NCI-H1694 (cell line): ENCODE results near the gene CCR4.
"Not testable (repeated sequence)": the region's sequence is repeated elsewhere in the genome, so short reads cannot be mapped to it uniquely, and the experiment has no call there.

Source experiments
- DNase-seq: peaks from one replicate; lab custom pipeline; 2025; lab: John Stamatoyannopoulos, UW

Gene CCR4

GRCh38 chr3:32952369-32953077 lies 1.1 kb downstream of the CCR4 start:
- no peak for DNase-seq

GRCh38 chr3:32954506-32954905 lies 3.1 kb downstream of the CCR4 start:
- no peak for DNase-seq

- no peak for DNase-seq
Measured at GRCh38 chr3:32956750-32957570, 5.5 kb downstream of the CCR4 start.

- DNase-seq: no peak
Measured at GRCh38 chr3:32958509-32958908, 7.1 kb downstream of the CCR4 start.

- DNase-seq: no peak
Measured at GRCh38 chr3:32959371-32959770, 7.9 kb downstream of the CCR4 start.

- DNase-seq: no peak
Measured at GRCh38 chr3:32960404-32961170, 9.1 kb downstream of the CCR4 start.

- no peak for DNase-seq
Measured at GRCh38 chr3:32961189-32961715, 9.8 kb downstream of the CCR4 start.

GRCh38 chr3:32963871-32964270 lies 12.4 kb downstream of the CCR4 start:
- no peak for DNase-seq

GRCh38 chr3:32964781-32965180 lies 13.3 kb downstream of the CCR4 start:
- not testable (repeated sequence) for DNase-seq

GRCh38 chr3:32965617-32966213 lies 14.3 kb downstream of the CCR4 start:
- not testable (repeated sequence) for DNase-seq

GRCh38 chr3:32966627-32967026 lies 15.2 kb downstream of the CCR4 start:
- DNase-seq: not testable (repeated sequence)

- DNase-seq: no peak
Measured at GRCh38 chr3:32968166-32968919, 16.9 kb downstream of the CCR4 start.

- no peak for DNase-seq
Measured at GRCh38 chr3:32968920-32969389, 17.5 kb downstream of the CCR4 start.

- DNase-seq: no peak
Measured at GRCh38 chr3:32969656-32970055, 18.2 kb downstream of the CCR4 start.

GRCh38 chr3:32971291-32971690 lies 19.8 kb downstream of the CCR4 start:
- not testable (repeated sequence) for DNase-seq

- DNase-seq: no peak
Measured at GRCh38 chr3:32972482-32973146, 21.2 kb downstream of the CCR4 start.

- no peak for DNase-seq
Measured at GRCh38 chr3:32973982-32974381, 22.5 kb downstream of the CCR4 start.

GRCh38 chr3:32975891-32976595 lies 24.6 kb downstream of the CCR4 start:
- DNase-seq: no peak

- no peak for DNase-seq
Measured at GRCh38 chr3:32977861-32978260, 26.4 kb downstream of the CCR4 start.

GRCh38 chr3:32978331-32978730 lies 26.9 kb downstream of the CCR4 start:
- no peak for DNase-seq
